GM10248 (cell line): ENCODE data around the gene KAT6B.

ENCODE experiments used
- CTCF ChIA-PET: fragments of 300-600 bp; sonication (Branson Sonifier 250); formaldehyde crosslinking; extraction: SDS; loops from one replicate; lab custom pipeline; 2021; ENCODE audit warnings: antibody characterized with exemption; lab: Yijun Ruan, JAX
- POLR2A ChIA-PET: fragments of 350-650 bp; sonication (Branson Sonifier 250); formaldehyde crosslinking; extraction: SDS; loops from one replicate; lab custom pipeline; 2020; ENCODE audit warnings: antibody characterized with exemption; lab: Yijun Ruan, JAX
- DNase-seq: peaks from one replicate; pipeline ENCODE4 v3.0.0; 2012; ENCODE audit errors: extremely low spot score
- CTCF ChIP-seq: IDR thresholded peaks from 2 replicates; pipeline ENCODE4 v1.5.1; 2012; ENCODE audit warnings: mild to moderate bottlenecking, low read depth; ENCODE audit errors: extremely low read depth, missing control alignments, control extremely low read depth

KAT6B gene

GRCh38 chr10:74981831-74982633, 155.6 kb downstream of the KAT6B start:
- TF ChIP-seq CTCF, result peak; percentile 33
- no peak for DNase-seq
- POLR2A ChIA-PET, result no interaction called here
- CTCF ChIA-PET, result interaction anchor here (0.7 to 2.4 kb wide), 11 partner anchors 8 to 98 kb away, joined by 3 to 12 read pairs (median 5); no protein-coding TSS in a partner anchor

GRCh38 chr10:74982634-74982982, 156.2 kb downstream of the KAT6B start:
- CTCF ChIA-PET, result interaction anchor here (0.8 to 2.4 kb wide), 15 partner anchors 8 to 1103 kb away, joined by 3 to 12 read pairs (median 3); no protein-coding TSS in a partner anchor
- no peak for DNase-seq
- POLR2A ChIA-PET, result no interaction called here
- no peak for TF ChIP-seq CTCF

DNA sequence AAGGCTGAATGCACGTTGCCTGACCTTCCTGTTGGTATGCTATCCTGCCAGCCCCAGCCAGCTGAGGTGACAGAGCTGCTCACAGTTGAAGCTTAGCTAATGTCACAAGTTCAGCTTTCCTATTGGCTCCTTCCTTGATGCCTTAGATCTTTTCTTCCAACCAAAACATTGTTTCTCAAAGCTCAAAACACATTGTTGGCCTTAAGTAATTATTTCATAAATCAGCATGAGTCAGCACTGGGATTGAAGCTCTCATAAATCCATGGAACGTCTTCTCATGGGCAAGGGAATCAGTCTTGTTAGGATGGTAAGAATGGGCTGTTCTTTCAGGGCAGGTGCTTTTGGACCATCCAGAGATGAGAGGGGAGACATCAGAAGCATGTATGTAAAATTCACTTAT, 157.0 kb downstream of the KAT6B start:
- CTCF ChIA-PET, result interaction anchor here (0.8 to 2.5 kb wide), 14 partner anchors 9 to 1104 kb away, joined by 3 to 12 read pairs (median 3); no protein-coding TSS in a partner anchor
- no peak for TF ChIP-seq CTCF
- DNase-seq, result no peak
- POLR2A ChIA-PET, result no interaction called here

DNA sequence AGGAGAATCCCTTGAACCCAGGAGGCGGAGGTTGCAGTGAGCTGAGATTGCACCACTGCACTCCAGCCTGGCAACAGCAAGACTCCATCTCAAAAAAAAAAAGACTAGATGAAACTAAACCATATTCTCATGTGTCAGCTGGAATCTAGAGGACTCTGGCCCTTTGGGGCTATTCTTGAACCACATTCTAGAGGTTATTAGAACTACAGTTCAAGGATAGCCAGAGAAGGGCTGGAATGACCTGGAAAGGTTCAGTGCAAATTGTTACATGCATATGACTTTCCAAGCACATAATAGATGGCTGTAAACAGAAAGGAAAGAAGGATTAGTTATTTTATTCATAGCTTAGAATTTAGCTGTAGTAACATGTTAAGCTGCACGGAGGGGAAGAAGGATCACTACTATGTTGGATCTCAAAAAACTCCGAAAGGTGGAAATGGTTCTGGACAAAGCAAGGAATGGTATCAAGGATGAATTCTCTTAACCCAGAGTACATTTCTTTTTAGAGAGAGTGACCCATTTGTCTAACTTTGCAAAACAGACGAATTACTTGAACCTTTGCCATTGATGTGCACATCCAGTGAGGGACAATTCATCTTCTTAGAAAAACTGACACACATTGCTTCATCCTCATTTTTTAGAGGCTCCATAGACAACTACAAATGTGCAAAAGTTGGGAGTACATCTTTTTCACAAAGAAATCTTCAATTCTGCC, 161.1 kb downstream of the KAT6B start:
- POLR2A ChIA-PET, result no interaction called here
- DNase-seq, result no peak
- CTCF ChIA-PET, result interaction anchor here (1.2 to 1.7 kb wide), 4 partner anchors 12 to 33 kb away, joined by 3 to 7 read pairs (median 4); no protein-coding TSS in a partner anchor
- no peak for TF ChIP-seq CTCF

GRCh38 chr10:74988054-74988775, 161.8 kb downstream of the KAT6B start:
- no peak for TF ChIP-seq CTCF
- ChIA-PET CTCF (interaction anchor here (1.2 kb wide), 1 partner anchor 17 kb away, joined by 3 read pairs; no protein-coding TSS in a partner anchor), POLR2A (no interaction called here)
- no peak for DNase-seq
